GM18498 (cell line): ENCODE results near the gene TAF7.
"Not testable (repeated sequence)": the region's sequence is repeated elsewhere in the genome, so short reads cannot be mapped to it uniquely, and the experiment has no call there.

Experiments
- ATAC-seq: cut with Tn5 transposase; IDR thresholded peaks from one replicate; pipeline ENCODE4 v1.9.1; 2021; ENCODE audit warnings: mild to moderate bottlenecking, moderate library complexity; ENCODE audit not compliant: unreplicated experiment

The TAF7 gene

DNA sequence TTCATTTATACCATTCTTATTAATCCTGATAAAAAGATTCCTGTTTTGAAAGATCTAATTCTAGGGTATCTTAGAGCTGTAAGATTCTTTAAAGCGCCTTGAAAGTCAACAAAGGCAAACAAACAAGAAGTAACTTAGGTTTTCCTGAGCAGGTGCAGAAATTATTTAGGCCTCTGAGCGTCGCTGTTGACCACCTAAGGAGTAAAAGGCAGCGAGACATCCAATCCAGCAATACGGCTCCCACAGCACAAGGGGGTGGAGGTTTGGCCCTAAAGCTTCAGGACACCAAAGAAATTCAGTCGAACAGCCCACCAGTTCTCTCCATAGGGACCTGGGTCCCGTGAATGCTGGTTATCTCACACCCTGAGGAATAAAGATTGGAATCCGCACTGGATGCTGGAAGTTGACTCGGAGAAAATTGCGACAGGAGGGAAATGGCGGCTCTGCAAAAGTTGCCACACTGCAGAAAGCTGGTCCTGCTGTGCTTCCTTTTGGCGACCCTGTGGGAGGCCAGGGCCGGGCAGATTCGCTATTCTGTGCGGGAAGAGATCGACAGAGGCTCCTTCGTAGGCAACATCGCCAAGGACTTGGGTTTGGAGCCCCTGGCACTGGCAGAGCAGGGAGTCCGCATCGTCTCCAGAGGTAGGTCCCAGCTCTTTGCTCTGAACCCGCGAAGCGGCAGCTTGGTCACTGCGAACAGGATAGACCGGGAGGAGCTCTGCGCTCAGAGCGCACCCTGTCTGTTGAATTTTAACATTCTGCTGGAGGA is 18.1 kb upstream of the TAF7 start, which contains the start of gene PCDHGA2:
PCDHGA2 (plus strand) TSS at position 223 of the 769 bp plus-strand sequence.
- ATAC-seq = no peak

DNA sequence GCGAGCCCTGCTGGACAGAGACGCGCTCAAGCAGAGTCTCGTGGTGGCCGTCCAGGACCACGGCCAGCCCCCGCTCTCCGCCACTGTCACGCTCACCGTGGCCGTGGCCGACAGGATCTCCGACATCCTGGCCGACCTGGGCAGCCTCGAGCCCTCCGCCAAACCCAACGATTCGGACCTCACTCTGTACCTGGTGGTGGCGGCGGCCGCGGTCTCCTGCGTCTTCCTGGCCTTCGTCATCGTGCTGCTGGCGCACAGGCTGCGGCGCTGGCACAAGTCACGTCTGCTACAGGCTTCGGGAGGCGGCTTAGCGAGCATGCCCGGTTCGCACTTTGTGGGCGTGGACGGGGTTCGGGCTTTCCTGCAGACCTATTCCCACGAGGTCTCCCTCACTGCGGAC is 12.0 kb upstream of the TAF7 start:
- not testable (repeated sequence) for ATAC-seq

DNA sequence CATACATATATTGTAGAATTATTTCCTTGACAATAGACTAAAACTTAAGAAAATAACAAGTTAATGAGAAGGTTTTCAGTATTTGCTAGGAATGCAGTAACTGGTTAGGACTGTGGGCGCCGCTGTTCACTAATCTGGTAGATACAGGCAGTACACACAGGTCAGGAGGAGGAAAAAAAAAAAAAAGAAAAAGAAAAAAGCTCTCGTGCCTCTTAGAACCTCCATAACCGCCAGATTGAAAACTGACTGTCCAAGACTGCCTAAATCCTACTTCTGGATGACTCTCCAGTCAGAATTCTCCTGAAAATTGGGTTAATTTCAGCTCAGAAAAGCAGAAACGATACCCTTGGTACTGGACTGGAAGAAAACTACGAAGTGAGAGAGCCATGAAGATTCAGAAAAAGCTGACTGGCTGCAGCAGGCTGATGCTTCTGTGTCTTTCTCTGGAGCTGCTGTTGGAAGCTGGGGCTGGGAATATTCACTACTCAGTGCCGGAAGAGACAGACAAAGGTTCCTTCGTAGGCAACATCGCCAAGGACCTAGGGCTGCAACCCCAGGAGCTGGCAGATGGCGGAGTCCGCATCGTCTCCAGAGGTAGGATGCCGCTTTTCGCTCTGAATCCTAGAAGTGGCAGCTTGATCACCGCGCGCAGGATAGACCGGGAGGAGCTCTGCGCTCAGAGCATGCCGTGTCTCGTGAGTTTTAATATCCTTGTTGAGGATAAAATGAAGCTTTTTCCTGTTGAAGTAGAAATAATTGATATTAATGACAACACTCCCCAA is 9.9 kb upstream of the TAF7 start, which contains the start of gene PCDHGA1:
PCDHGA1 (plus strand) TSS at position 216 of the 782 bp plus-strand sequence.
- ATAC-seq = peak; percentile 61

DNA sequence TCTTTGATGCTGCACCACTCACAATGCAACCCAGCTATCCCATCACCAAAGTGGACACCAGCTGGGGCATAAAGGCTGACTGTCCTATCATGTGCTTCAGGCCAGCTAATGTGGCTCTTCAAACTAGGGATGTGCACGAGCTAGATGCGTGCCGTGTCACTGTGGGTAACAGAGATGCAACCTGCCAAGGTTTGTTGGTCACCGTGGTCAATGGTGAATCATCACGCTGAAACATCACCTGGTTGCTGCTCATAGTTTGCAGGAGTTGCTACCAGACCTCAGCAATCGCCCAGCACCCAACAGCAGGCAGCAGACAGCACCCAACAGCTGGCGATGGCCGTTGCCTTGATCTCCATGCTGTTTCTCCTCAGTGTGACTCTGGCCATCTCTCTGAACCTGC is 7.6 kb upstream of the TAF7 start:
- no peak for ATAC-seq

DNA sequence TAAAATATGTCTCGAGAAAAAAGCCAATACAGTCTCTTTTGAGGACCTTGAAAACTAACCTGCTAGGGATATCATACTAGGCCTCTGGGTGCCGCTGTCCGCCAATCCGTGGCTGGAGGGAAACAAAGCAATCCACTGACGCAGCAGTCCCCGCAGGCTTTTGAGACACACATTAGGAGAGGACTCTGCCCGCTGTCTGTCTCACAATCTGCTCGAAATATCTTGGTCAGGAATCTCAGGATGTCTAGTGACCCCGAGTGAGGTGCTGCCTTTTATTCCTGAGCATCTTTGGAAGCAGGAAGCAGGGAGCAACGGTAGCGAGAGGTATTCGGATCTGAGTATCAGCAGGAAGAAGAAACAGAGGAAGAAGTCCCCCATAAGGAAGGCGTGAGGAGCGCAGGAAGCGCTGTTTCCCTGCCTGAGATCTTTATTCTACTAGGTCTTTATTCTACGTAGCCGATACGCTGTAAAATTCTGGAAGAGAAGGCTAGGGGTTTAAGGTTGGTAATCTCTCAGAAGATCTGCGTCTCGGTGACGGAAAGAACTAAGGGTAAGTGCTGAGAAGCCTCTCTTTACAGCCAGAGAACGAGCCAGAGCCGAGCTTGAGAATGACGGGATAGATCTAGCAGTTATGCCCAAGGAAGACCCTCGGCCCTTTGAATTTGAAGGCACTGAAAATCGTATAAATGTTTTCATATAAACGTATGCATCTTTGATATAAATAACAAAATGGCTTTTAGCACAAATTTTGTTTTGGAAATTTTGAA is 5.7 kb upstream of the TAF7 start:
- peak; percentile 84 for ATAC-seq

DNA sequence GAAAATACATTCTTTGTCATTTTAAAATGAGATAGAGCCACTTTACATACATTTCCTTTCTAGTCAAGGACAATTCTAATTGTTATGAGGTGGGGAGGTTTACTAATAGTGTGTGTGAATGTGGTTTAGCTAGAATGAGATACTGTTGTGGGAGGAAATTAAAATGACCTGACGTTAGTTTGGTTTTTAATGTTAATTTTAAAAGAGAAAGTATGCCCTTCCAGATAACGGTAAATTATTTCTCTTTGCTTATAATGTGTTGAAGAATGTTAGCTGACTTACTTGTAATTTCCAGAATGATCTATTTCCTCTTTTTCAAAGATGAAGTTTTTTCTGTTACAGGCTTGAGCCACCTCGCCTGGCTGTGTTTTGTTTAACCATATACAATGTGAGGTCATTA is 1.7 kb upstream of the TAF7 start:
- ATAC-seq = no peak

DNA sequence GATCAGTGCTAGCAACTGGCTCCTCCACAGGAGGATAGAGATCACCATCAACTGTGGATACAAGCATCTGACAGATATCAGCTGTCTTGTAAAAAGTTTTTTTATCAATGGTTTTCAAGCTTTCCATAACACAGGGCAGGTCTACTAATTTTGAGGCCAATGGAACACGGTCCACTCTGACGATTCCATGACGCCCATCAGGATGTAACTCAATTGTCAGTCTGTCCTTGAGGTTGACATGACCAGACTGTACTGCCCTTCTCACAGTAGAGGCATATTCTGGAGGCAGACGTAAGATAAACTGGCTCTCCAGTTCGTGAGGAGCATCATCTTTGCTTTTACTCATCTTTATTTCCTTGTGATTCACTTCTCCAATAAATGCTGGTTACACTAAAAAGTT is 885 bp downstream of the TAF7 start:
- ATAC-seq = no peak

DNA sequence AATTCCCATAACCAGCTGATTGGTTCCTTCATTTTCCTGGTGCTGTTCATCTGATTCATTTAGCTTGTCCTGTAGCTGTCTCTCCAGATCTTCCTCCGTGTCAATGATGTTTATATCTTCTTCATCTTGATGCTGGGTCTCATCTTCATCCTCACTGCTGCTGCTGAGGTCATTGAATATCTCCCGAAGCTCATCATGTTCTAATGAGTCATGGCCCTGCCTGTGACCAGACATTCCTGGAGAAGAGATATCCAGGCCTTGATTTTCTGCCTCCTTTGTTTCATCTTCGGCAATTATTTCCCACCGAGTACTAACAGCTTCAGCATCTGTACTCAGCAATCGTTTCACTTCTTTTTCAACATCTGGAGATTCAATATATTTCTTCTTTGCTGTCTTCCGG is 1.4 kb downstream of the TAF7 start:
- no peak for ATAC-seq

DNA sequence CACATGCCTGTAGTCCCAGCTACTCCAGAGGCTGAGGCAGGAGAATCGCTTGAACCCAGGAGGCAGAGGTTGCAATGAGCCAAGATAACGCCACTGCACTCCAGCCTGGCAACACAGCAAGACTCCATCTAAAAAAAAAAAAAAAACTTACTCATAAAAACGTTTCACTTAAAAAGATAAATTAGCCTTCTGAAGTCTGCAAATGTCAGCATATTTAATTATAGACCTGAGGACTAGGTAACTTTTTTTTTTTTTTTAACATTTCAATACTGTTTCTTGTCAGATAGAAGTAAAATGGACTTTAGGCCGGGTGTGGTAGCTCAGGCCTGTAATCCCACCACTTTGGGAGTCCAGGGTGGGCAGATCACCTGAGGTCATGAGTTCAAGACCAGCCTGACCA is 3.6 kb downstream of the TAF7 start:
- ATAC-seq = not testable (repeated sequence)

DNA sequence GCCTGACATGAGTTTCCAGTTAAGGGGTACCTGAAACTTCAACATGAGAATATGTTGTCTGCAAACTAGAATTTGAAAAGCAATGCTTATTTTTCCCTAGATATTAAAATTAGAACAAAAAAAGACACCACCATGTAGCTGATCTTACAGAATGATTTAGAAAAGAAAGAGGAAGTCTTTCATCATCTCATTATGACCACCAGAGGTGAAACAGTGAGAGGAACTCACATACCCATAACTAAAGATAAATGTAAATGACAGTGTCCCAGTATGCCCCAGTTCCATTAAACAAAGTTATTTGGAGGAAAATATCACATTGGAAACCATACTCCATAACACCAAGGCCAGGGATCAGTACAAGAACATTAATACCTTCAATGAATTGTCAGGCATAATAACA is 6.9 kb downstream of the TAF7 start:
- ATAC-seq = no peak

DNA sequence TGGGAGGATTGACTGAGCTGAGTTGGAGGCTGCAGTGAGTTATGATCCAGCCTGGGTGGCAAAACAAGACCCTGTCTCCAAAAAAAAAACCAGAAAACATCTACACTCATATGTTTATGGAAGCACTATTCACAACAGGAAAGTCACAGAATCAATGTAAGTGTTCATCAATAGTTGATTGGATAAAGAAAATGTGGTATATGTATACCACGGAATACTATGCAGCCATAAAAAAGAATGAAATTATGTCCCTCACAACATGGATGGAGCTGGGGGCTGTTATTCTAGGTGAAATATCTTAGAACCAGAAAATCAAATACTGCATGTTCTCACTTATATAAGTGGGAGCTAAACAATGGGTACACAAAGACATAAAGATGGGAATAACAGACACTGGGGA is 14.0 kb downstream of the TAF7 start:
- ATAC-seq = no peak

DNA sequence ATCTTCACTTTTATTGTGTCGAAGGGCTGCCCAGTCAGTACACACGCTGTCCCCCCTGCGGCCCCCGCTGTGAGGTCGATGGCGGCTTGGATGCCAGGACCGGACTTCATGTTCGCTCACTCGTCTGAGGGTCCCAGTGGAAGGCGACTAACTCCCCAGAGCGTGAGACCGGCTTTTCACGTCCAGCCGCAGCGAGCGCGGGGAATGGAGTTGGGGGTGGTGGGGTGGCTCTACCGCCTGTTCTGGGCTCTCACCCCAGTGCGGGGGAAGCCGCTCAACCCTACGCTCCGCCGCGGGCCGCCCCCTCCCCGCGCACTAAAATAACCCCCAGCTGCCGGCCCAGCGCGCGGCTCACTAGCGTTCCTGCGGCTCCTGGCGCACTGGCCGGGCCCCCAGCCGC is 16.8 kb downstream of the TAF7 start, which contains the start of gene SLC25A2:
SLC25A2 (minus strand) TSS at position 294 of the 400 bp plus-strand sequence; CDS start at position 110, 184 bp downstream.
- no peak for ATAC-seq

DNA sequence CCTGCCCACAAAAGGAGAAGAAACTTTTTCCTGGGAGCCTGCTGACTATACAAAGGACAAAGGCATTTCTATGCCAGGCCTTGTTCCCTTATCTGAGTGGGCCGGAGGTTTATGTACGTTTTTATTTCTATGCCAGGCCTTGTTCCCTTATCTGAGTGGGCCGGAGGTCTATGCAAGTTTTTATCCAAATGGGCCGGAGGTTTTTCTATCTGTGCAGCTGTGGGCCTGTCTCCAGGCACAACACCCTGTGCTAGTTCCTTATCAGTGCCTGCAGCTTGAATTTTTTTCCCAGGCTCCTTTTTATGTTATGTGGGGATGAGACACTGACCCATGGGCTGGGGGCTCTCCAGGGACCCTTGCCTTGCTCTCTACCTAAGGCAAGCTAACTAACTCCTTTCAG is 22.2 kb downstream of the TAF7 start:
- no peak for ATAC-seq

DNA sequence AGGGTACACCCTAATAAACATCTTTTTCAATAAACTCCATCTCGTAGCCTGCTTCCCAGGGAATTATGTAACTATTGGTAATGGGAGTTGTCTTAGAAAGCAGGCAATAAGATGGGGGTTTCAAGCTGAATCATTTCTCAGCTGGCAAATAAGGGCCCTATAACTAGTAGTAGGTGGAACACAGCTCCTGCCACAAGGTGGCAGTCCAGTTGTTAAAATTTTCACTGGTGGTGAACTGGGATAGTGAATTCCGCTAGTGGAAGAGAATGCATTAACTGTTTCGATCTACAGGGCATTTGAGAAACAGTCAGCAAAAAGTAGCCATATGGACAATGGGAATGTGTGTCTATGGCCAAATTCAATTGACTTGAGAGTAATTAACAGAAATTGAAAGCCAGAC is 47.7 kb downstream of the TAF7 start:
- no peak for ATAC-seq

DNA sequence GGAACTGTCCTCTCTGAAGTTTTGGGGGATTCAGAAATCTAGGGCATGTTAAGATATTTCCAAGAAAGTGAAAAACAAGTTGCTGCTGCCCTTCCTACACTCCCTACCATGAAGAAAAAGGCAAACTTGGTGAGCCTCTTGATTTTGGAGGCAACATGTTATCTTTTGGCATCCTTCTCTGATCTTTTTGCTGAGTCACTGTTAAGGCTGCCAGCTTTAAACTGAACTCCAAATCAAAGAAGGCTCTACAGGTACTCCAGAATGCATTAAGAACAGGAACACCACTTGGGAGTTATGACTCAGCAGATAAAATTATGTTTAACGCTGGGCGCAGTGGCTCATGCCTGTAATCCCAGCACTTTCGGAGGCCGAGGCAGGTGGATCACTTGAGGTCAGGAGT is 51.4 kb downstream of the TAF7 start:
- no peak for ATAC-seq
